H54 (cell line): Measurements from ENCODE around the gene C10orf95.
A peak's percentile ranks its signal among the peaks of the same experiment; 100 is the strongest.

ENCODE experiments used
- DNase-seq: peaks from one replicate; pipeline ENCODE4 v3.0.0; 2011; ENCODE audit warnings: low spot score, mixed read lengths; ENCODE audit not compliant: insufficient read length
- FAIRE-seq: peaks from 3 replicates; lab custom pipeline; 2011; peaks lifted over from hg19 to GRCh38; lab: Jason Lieb, UNC
- POLR2A ChIP-seq: IDR thresholded peaks from 2 replicates; pipeline ENCODE4 v1.6.1; 2011; ENCODE audit warnings: low read depth, mild to moderate bottlenecking, low read length

Gene C10orf95

GRCh38 chr10:102401735-102402511 is 49.4 kb downstream of the C10orf95 start:
- no peak for TF ChIP-seq POLR2A
- DNase-seq (peak; percentile 91), FAIRE-seq (no peak)

- TF ChIP-seq POLR2A: no peak
- FAIRE-seq: no peak
- DNase-seq: no peak
These were observed 50.0 kb downstream of the C10orf95 start for GRCh38 chr10:102401342-102401654.

- DNase-seq: no peak
- TF ChIP-seq POLR2A: no peak
- no peak for FAIRE-seq
These were observed 50.6 kb downstream of the C10orf95 start for GRCh38 chr10:102400598-102401341.

- no peak for TF ChIP-seq POLR2A
- no peak for DNase-seq
- no peak for FAIRE-seq
These were observed 51.3 kb downstream of the C10orf95 start for GRCh38 chr10:102400076-102400475.
